ENCODE results near the gene COL1A1. TPM values are rescaled to one million over a fixed set of nuclear protein-coding genes. Genes with fewer than 3 reads are reported as not detected.

The COL1A1 gene
- total RNA-seq, 1 donor from 2014 or later, result 171 TPM

DNA sequence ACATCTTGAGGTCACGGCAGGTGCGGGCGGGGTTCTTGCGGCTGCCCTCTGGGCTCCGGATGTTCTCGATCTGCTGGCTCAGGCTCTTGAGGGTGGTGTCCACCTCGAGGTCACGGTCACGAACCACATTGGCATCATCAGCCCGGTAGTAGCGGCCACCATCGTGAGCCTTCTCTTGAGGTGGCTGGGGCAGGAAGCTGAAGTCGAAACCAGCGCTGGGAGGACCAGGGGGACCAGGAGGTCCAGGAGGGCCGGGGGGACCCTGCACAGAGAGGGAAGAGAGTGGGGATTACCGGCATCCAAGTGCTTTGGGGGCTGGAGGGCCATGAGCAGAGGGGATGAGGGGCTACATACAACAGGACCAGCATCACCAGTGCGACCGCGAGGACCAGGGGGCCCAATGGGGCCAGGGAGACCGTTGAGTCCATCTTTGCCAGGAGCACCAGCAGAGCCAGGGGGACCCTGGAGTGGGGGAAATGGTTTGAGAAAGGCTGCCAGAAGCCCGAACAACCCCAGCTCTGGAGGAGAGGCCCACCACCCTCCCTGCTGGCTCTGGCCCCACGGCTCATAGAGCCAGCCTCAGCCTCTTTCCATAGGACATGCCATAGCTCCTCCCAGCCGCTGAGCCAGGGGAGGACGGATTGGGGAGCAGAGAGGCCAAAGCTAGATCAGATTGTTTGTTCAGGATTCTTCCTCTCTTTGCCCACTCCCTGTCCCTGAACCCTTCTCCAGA, 14.6 kb downstream of the COL1A1 start:
- Histone ChIP-seq H3K4me3 (no peak overlapping the region), H3K27me3 (no peaks in the 10 kb centered on the region), H3K36me3 (peaks cover 0 to 47% of the 10 kb centered on the region in 2 donors), H3K4me1 (peaks cover 81% of the 10 kb centered on the region), H3K27ac (peak overlapping the region; percentile 97), H3K9me3 (no peaks in the 10 kb centered on the region)
- TF ChIP-seq, protein P1, sequence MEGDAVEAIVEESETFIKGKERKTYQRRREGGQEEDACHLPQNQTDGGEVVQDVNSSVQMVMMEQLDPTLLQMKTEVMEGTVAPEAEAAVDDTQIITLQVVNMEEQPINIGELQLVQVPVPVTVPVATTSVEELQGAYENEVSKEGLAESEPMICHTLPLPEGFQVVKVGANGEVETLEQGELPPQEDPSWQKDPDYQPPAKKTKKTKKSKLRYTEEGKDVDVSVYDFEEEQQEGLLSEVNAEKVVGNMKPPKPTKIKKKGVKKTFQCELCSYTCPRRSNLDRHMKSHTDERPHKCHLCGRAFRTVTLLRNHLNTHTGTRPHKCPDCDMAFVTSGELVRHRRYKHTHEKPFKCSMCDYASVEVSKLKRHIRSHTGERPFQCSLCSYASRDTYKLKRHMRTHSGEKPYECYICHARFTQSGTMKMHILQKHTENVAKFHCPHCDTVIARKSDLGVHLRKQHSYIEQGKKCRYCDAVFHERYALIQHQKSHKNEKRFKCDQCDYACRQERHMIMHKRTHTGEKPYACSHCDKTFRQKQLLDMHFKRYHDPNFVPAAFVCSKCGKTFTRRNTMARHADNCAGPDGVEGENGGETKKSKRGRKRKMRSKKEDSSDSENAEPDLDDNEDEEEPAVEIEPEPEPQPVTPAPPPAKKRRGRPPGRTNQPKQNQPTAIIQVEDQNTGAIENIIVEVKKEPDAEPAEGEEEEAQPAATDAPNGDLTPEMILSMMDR (IDR thresholded peaks at IDR 0.05), result no peak
- TF ChIP-seq POLR2AphosphoS5 (IDR thresholded peaks at IDR 0.05; ENCODE audit: insufficient read depth in 1 of 2, low read depth in 1 of 2) (no peak), POLR2A (IDR thresholded peaks at IDR 0.05) (no peak)
- no peak for DNase-seq (ENCODE audit: extremely low spot score in 2 of 2)
- intact Hi-C loops (cut with DNase I), result no loop called here

DNA sequence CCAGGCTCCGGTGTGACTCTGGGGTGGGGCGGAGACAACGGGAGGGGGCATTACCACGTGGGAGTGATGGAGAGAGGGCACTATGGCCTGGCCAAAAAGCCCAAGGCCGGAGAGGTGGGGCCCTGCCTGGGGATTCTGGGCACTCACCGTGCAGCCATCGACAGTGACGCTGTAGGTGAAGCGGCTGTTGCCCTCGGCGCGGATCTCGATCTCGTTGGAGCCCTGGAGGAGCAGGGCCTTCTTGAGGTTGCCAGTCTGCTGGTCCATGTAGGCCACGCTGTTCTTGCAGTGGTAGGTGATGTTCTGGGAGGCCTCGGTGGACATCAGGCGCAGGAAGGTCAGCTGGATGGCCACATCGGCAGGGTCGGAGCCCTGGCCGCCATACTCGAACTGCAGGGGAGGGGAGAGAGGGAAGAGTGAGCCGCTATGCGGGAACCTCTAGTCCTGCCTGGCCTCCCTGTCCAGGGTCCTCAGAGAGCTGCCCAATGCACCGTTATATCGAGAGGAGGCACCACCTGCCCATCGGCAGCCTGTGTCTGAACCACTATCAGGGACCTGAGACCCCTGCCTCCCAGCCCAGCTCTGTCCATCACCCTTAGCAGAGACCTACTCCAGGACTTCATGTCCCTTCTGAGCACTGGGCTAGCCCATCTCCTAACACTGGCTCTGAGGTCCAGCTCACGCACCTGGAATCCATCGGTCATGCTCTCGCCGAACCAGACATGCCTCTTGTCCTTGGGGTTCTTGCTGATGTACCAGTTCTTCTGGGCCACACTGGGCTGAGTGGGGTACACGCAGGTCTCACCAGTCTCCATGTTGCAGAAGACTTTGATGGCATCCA, 15.6 kb downstream of the COL1A1 start:
- intact Hi-C loops (cut with DNase I), result no loop called here
- Histone ChIP-seq H3K4me1 (peaks cover 79% of the 10 kb centered on the region), H3K4me3 (no peak overlapping the region), H3K27ac (peak overlapping the region; percentile 97), H3K36me3 (peaks cover 0 to 40% of the 10 kb centered on the region in 2 donors), H3K9me3 (no peaks in the 10 kb centered on the region), H3K27me3 (no peaks in the 10 kb centered on the region)
- DNase-seq (ENCODE audit: extremely low spot score in 2 of 2), result no peak
- TF ChIP-seq POLR2AphosphoS5 (IDR thresholded peaks at IDR 0.05; ENCODE audit: insufficient read depth in 1 of 2, low read depth in 1 of 2), result peak in 1 of 2 donors; percentile 44
- TF ChIP-seq POLR2A (IDR thresholded peaks at IDR 0.05), result no peak
- TF ChIP-seq, protein P1 (IDR thresholded peaks at IDR 0.05), result no peak

DNA sequence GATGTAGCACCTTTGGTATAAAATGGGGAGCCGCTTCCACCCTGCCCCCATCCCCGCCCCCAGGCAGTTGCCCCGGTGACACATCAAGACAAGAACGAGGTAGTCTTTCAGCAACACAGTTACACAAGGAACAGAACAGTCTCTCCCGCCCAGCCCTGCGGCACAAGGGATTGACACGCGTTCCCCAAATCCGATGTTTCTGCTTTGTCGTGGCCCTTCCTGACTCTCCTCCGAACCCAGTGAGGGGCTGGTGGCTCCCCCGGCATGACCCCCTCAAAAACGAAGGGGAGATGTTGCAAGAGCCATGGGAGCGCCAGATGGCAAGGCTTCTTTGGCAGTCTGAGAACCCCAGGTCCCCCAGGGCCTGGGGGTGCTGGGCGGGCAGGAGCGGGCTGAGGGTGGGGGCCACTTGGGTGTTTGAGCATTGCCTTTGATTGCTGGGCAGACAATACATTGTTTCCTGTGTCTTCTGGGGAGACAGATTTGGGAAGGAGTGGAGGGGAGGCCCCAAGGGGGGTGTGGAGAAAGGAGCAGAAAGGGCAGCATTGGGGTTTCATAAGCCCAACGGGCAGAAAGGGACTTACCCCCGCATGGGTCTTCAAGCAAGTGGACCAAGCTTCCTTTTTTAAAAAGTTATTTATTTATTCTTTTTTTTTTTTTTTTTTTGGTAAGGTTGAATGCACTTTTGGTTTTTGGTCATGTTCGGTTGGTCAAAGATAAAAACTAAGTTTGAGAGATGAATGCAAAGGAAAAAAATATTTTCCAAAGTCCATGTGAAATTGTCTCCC, 16.6 kb downstream of the COL1A1 start:
- Histone ChIP-seq H3K4me3 (no peak overlapping the region), H3K9me3 (no peaks in the 10 kb centered on the region), H3K4me1 (peaks cover 70% of the 10 kb centered on the region), H3K36me3 (peaks cover 0 to 30% of the 10 kb centered on the region in 2 donors), H3K27ac (peak overlapping the region; percentile 97), H3K27me3 (no peaks in the 10 kb centered on the region)
- peak in 1 of 2 donors; percentile 75 for TF ChIP-seq POLR2AphosphoS5 (IDR thresholded peaks at IDR 0.05; ENCODE audit: insufficient read depth in 1 of 2, low read depth in 1 of 2)
- TF ChIP-seq, protein P1 (IDR thresholded peaks at IDR 0.05), result no peak
- DNase-seq (ENCODE audit: extremely low spot score in 2 of 2), result no peak
- intact Hi-C loops (cut with DNase I), result no loop called here

DNA sequence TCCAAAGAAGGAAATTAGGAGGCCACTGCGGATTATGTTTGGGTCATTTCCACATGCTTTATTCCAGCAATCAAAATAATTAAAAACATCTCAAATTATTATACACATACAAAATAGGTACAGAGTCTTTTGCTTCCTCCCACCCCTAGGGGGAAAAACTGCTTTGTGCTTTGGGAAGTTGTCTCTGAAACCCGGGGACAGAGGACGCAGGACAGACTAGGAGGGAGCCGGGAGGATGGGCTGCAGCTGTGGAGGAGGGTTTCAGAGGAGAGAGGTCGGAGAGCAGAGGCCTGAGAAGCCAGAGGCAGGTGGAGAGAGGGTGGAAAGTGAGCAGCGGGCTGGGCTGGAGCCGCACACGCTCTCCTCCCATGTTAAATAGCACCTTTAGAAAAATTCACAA, 17.4 kb downstream of the COL1A1 start:
- Histone ChIP-seq H3K27me3 (no peaks in the 10 kb centered on the region), H3K27ac (peak overlapping the region; percentile 97), H3K4me3 (no peak overlapping the region), H3K9me3 (no peaks in the 10 kb centered on the region), H3K4me1 (peaks cover 62% of the 10 kb centered on the region), H3K36me3 (peaks cover 0 to 22% of the 10 kb centered on the region in 2 donors)
- TF ChIP-seq, protein P1 (IDR thresholded peaks at IDR 0.05), result no peak
- TF ChIP-seq POLR2A (IDR thresholded peaks at IDR 0.05), result no peak
- TF ChIP-seq POLR2AphosphoS5 (IDR thresholded peaks at IDR 0.05; ENCODE audit: insufficient read depth in 1 of 2, low read depth in 1 of 2), result no peak
- intact Hi-C loops (cut with DNase I), result no loop called here
- DNase-seq (ENCODE audit: extremely low spot score in 2 of 2), result no peak
